ENCODE results near the gene SERPINF2. TPM values are rescaled to one million over a fixed set of nuclear protein-coding genes. Genes with fewer than 3 reads are reported as not detected.

Gene SERPINF2
- total and polyA plus RNA-seq, 2 donors from 2014 or later, result 30.6 to 209 TPM

DNA sequence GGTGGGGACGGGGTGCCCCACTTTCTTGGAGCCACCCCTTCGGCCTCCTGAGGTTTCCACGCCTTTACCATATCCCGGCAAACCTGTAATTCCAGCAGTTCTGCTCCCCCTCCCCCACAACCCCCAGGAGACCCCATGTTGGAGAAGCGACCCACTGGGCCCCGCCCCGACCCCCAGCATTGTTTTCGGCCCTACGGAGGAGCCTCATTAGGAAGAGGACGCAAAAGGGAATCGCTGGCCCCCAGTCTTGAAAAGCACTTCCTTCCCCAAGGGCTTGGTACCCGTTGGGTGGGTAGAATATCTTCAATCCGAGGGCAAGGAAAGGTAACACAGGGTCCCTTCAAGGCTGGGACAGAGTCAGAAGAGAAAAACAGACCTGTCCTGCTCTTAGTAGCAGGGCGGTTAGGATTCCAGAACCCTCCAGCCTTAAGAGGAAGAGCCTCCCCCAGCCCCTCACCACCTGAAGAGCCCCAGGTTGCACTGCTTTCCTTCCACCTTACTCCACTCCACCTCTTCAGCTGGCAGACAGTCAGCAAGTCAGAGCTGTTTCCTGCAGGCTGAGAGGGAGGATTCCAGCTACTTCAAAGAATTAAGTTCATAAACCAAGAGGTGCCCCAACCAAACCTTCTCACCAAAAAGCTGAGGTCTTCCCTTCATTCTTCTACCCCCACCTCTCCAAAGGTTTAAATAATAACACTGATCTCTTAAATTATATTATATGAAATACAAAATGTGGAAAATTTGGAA lies 31.7 kb upstream of the SERPINF2 start:
- H3K27ac ChIP-seq (ENCODE audit: low read depth in 2 of 2, low read length in 2 of 2), result peak overlapping the region; percentile 51 to 63
- H3K9ac ChIP-seq (ENCODE audit: low read length in 3 of 3), result peak overlapping the region in 1 of 3 donors; percentile 55
- H3K9me3 ChIP-seq (ENCODE audit: control insufficient read depth in 2 of 3, insufficient read depth in 1 of 3, low read length in 3 of 3), result no peaks in the 10 kb centered on the region
- H3K4me1 ChIP-seq (ENCODE audit: control insufficient read depth in 2 of 3, insufficient read depth in 2 of 3, low read depth in 1 of 3, low read length in 3 of 3), result peaks cover 3 to 22% (median 20%) of the 10 kb centered on the region in 3 donors
- intact Hi-C loops (cut with DNase I), result no loop called here
- peak in 2 of 5 donors; percentile 32 to 73 for DNase-seq
- no peak for FAIRE-seq
- H3K36me3 ChIP-seq (ENCODE audit: control insufficient read depth in 2 of 3, insufficient read depth in 3 of 3, low read length in 3 of 3), result peaks cover 0 to 23% (median 15%) of the 10 kb centered on the region in 3 donors
- peak overlapping the region in 1 of 3 donors; percentile 53 for H3K4me3 ChIP-seq (ENCODE audit: low read length in 3 of 3)
- TF ChIP-seq, protein P1, sequence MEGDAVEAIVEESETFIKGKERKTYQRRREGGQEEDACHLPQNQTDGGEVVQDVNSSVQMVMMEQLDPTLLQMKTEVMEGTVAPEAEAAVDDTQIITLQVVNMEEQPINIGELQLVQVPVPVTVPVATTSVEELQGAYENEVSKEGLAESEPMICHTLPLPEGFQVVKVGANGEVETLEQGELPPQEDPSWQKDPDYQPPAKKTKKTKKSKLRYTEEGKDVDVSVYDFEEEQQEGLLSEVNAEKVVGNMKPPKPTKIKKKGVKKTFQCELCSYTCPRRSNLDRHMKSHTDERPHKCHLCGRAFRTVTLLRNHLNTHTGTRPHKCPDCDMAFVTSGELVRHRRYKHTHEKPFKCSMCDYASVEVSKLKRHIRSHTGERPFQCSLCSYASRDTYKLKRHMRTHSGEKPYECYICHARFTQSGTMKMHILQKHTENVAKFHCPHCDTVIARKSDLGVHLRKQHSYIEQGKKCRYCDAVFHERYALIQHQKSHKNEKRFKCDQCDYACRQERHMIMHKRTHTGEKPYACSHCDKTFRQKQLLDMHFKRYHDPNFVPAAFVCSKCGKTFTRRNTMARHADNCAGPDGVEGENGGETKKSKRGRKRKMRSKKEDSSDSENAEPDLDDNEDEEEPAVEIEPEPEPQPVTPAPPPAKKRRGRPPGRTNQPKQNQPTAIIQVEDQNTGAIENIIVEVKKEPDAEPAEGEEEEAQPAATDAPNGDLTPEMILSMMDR (IDR thresholded peaks at IDR 0.05; ENCODE audit: borderline replicate concordance, extremely low read depth, insufficient read depth), result no peak
- H3K27me3 ChIP-seq (ENCODE audit: control insufficient read depth, insufficient read depth, low read length), result no peaks in the 10 kb centered on the region

DNA sequence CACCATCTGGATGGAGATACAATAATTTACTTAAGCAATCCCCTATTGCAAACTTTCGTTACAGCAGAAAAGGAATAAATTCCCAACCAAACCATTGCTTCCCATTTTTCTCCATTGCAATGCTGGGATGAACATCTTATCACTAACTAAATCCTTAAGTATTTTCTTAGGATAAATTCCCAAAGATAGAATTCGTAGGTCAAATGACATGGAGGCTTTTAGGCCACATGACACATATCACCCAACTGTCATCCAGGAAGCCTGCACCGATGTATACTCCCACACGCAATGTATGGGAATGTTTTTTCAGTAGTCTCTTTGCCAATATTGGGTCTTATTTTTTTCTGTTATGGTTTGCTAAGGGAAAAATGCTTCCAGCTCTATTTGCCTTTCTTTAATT lies 30.9 kb upstream of the SERPINF2 start:
- Histone ChIP-seq H3K4me1 (ENCODE audit: control insufficient read depth in 2 of 3, insufficient read depth in 2 of 3, low read depth in 1 of 3, low read length in 3 of 3) (peaks cover 3 to 22% (median 20%) of the 10 kb centered on the region in 3 donors), H3K9ac (ENCODE audit: low read length in 3 of 3) (no peak overlapping the region), H3K27ac (ENCODE audit: low read depth in 2 of 2, low read length in 2 of 2) (no peak overlapping the region), H3K9me3 (ENCODE audit: control insufficient read depth in 2 of 3, insufficient read depth in 1 of 3, low read length in 3 of 3) (no peaks in the 10 kb centered on the region), H3K36me3 (ENCODE audit: control insufficient read depth in 2 of 3, insufficient read depth in 3 of 3, low read length in 3 of 3) (peaks cover 0 to 23% (median 15%) of the 10 kb centered on the region in 3 donors), H3K27me3 (ENCODE audit: control insufficient read depth, insufficient read depth, low read length) (no peaks in the 10 kb centered on the region), H3K4me3 (ENCODE audit: low read length in 3 of 3) (no peak overlapping the region)
- FAIRE-seq (no peak), DNase-seq (no peak)
- TF ChIP-seq, protein P1 (IDR thresholded peaks at IDR 0.05; ENCODE audit: borderline replicate concordance, extremely low read depth, insufficient read depth), result no peak
- intact Hi-C loops (cut with DNase I), result no loop called here

DNA sequence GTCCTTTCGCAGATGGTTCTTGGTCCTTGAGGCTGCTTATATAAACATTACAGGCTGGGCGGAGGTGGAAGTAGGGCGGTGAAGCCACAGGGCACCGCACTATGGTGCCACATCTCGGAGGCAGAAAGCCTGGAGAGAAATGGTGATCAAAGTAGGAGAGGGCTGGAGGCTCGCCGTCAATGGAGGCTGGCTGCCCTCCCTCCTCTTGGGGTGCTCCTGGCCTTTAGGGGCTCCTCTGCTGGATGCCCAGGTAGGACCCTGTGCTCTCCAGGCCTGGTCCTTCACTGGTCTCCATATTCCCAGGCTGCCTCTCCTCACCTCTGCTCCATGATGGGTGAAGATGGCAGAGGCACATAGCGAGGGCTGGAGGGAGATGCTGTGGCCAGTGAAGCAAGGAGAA lies 30.4 kb upstream of the SERPINF2 start:
- Histone ChIP-seq H3K4me1 (ENCODE audit: control insufficient read depth in 2 of 3, insufficient read depth in 2 of 3, low read depth in 1 of 3, low read length in 3 of 3) (peaks cover 3 to 22% (median 20%) of the 10 kb centered on the region in 3 donors), H3K36me3 (ENCODE audit: control insufficient read depth in 2 of 3, insufficient read depth in 3 of 3, low read length in 3 of 3) (peaks cover 0 to 23% (median 15%) of the 10 kb centered on the region in 3 donors), H3K4me3 (ENCODE audit: low read length in 3 of 3) (no peak overlapping the region), H3K9me3 (ENCODE audit: control insufficient read depth in 2 of 3, insufficient read depth in 1 of 3, low read length in 3 of 3) (no peaks in the 10 kb centered on the region), H3K27me3 (ENCODE audit: control insufficient read depth, insufficient read depth, low read length) (no peaks in the 10 kb centered on the region), H3K9ac (ENCODE audit: low read length in 3 of 3) (no peak overlapping the region), H3K27ac (ENCODE audit: low read depth in 2 of 2, low read length in 2 of 2) (no peak overlapping the region)
- TF ChIP-seq, protein P1 (IDR thresholded peaks at IDR 0.05; ENCODE audit: borderline replicate concordance, extremely low read depth, insufficient read depth), result no peak
- no peak for DNase-seq
- no peak for FAIRE-seq
- intact Hi-C loops (cut with DNase I), result no loop called here

All from kidney (tissue), 14 donors.